ENCODE results near the gene ACSBG1.

The ACSBG1 gene

GRCh38 chr15:78205856-78206255 is 28.5 kb downstream of the ACSBG1 start:
- no peak for TF ChIP-seq CTCF (IDR thresholded peaks at IDR 0.05; ENCODE audit: insufficient read depth, low read length, missing control alignments)
- no peak overlapping the region for H3K4me3 ChIP-seq (ENCODE audit: low read depth, low read length)
- ChIA-PET POLR2A (no interaction called here), CTCF (interaction anchor here (0.6 to 3.9 kb wide), 6 partner anchors 10 to 247 kb away, joined by 3 to 22 read pairs (median 4); partner anchors contain the start of gene CIB2)
- DNase-seq (ENCODE audit: low read depth, low spot score), result no peak

DNA sequence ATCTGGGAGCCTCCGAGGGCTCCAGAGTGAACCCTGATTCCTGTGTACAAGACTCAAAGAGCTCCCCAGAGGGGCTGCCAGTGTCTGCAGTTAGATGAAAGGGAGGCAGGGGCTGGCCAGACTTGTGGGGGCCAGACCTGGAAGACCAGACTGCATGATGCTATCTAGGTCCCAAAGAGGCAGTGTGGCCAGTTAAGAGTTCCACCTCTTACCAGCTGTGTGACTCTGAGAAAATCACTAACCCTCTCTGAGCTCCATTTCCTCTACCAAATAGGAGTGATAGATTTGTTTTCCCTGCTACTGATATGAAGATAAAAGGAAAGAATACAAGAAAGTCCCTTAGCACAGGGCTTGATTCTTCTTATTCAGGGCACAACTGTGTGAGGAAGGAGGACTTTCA is 29.0 kb downstream of the ACSBG1 start:
- TF ChIP-seq CTCF (IDR thresholded peaks at IDR 0.05; ENCODE audit: insufficient read depth, low read length, missing control alignments), result no peak
- DNase-seq (ENCODE audit: low read depth, low spot score), result no peak
- CTCF ChIA-PET, result interaction anchor here (0.6 to 3.9 kb wide), 6 partner anchors 10 to 246 kb away, joined by 3 to 22 read pairs (median 4); partner anchors contain the start of gene CIB2
- no peak overlapping the region for H3K4me3 ChIP-seq (ENCODE audit: low read depth, low read length)
- POLR2A ChIA-PET, result no interaction called here

DNA sequence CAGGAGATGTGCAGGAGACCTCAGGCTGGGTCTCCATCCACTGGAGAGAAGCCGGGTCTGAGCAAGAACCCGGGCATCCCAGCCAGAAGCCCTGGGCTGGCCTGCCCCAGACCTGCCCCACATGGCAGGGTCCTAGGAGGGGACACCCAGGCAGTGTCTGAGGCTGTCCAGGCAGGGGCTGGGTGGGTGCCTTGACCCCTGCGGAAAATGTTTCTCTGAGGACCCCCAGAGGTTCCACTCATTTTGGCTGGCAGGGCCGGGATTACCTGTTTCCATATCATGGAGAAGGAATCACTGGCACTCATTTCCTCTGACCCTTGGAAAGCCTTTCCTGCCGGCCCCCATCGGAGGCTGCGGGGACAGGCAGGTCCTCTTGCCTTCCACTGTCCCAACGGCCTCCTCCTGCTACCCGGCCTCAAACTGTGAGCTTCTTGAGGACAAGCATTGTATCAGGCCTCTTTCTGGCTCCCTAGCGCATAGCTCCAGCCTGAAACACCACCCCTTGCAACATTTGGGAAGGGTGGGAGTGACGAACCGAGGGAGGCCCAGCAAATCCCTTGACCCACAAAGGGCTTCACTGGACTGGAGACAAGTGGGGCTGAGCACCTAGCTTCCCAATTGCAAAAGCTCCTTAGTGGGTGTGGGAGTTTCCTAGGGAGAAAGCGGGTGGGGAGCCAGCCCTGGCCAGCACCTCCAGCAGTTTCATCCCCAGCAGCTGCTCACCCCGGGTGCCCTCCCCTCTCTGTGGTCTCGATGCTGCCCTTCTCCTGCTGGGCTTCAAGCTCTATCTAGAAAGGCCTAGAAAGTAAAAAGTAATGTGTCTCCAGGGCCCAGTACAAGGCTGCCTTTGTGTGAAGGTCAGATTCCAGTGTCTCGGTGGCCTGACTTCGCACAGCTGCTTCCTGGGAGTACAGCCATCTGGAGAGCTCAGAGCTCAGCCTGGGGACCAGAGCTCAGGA is 29.7 kb downstream of the ACSBG1 start:
- ChIA-PET CTCF (interaction anchor here (0.9 to 3.9 kb wide), 5 partner anchors 9 to 245 kb away, joined by 4 to 22 read pairs (median 5); no protein-coding TSS in a partner anchor), POLR2A (no interaction called here)
- no peak for TF ChIP-seq CTCF (IDR thresholded peaks at IDR 0.05; ENCODE audit: insufficient read depth, low read length, missing control alignments)
- DNase-seq (ENCODE audit: low read depth, low spot score), result no peak
- H3K4me3 ChIP-seq (ENCODE audit: low read depth, low read length), result no peak overlapping the region

- TF ChIP-seq CTCF (IDR thresholded peaks at IDR 0.05; ENCODE audit: insufficient read depth, low read length, missing control alignments), result no peak
- no peak for DNase-seq (ENCODE audit: low read depth, low spot score)
- no peak overlapping the region for H3K4me3 ChIP-seq (ENCODE audit: low read depth, low read length)
- POLR2A ChIA-PET, result interaction anchor here (0.6 kb wide), 1 partner anchor 9 kb away, joined by 3 read pairs; no protein-coding TSS in a partner anchor
- CTCF ChIA-PET, result interaction anchor here (0.7 to 3.1 kb wide), 5 partner anchors 8 to 90 kb away, joined by 3 to 16 read pairs (median 4); no protein-coding TSS in a partner anchor
These were observed 30.8 kb downstream of the ACSBG1 start for GRCh38 chr15:78203346-78204225.

DNA sequence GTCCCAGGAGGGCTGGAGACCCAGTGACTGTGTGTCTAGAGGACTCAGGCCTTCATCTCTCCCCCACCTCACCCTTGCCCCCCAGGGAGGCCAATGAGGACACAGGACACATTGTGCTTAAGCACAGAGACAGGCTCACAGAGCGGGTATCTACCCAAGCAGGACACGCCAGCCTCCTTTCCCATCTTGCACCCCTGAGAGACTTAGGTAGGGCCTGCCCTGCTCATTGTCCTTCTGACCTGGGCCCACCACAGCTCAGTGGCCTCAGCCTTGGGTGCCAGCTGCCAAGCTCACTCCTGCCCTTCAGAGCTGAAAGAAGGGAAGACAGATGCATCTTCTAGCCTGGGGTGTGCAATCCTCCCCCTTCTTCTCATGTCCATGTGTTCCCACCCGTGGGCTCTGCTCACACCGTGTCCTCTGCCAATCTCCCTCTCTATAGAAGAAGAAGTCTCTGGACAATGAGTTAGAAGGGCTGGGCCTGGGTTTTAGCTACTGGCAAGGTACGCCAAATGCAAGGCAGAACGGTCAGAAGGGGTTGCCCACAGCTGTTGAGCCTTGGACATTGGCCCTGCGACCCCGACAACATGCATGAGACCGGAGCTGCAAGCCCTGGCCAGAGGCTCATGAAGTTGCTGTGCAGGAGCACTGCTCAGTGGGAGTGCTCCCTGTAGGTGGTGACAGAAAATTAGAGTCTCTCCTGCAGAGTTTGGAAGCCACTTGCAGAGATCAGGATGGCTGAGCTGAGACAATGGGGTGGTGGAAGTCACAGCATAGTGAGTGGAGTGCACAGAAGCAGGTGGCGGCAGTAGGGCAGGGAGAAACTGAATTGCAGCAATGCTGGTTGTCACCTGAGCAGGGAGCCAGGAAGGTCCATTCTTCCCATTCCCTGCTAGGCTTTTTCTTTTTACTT is 32.8 kb downstream of the ACSBG1 start:
- POLR2A ChIA-PET, result no interaction called here

More for the DNA sequence above, 32.8 kb downstream of the ACSBG1 start:
- TF ChIP-seq CTCF (IDR thresholded peaks at IDR 0.05; ENCODE audit: insufficient read depth, low read length, missing control alignments), result no peak
- no peak overlapping the region for H3K4me3 ChIP-seq (ENCODE audit: low read depth, low read length)
- DNase-seq (ENCODE audit: low read depth, low spot score), result no peak
- CTCF ChIA-PET, result interaction anchor here (1.1 to 7.1 kb wide), 3 partner anchors 39 to 242 kb away, joined by 3 to 48 read pairs (median 4); no protein-coding TSS in a partner anchor
